Fibroblast of lung (primary cell): Measurements from ENCODE around the gene C12orf50. TPM values are rescaled to one million over a fixed set of nuclear protein-coding genes. Genes with fewer than 3 reads are reported as not detected.
"Not testable (repeated sequence)": the region's sequence is repeated elsewhere in the genome, so short reads cannot be mapped to it uniquely, and the experiment has no call there.

ENCODE experiments used
- DNase-seq, 2 donors: peaks; one replicate each; pipeline versions ENCODE4 v3.0.0 to v3.0.0-alpha.2; 2010; ENCODE audit warnings: low read depth in 2 of 2
- H2AFZ ChIP-seq: 2 replicates; pipeline ENCODE4 v1.5.1; 2012; ENCODE audit warnings: low read length, control low read depth, inconsistent platforms
- H3K27ac ChIP-seq: 2 replicates; pipeline ENCODE4 v1.5.1; 2011; ENCODE audit warnings: low read length, control low read depth; ENCODE audit not compliant: insufficient read depth
- H3K27me3 ChIP-seq: 2 replicates; pipeline ENCODE4 v1.5.1; 2011; ENCODE audit warnings: mild to moderate bottlenecking, low read length; ENCODE audit not compliant: control insufficient read depth, insufficient read depth
- H3K36me3 ChIP-seq: 2 replicates; pipeline ENCODE4 v1.5.1; 2011; ENCODE audit warnings: low read length; ENCODE audit not compliant: control insufficient read depth, insufficient read depth
- H3K4me1 ChIP-seq: 2 replicates; pipeline ENCODE4 v1.5.1; 2011; ENCODE audit warnings: low read length; ENCODE audit not compliant: control insufficient read depth, insufficient read depth; ENCODE audit errors: extremely low read depth
- H3K4me2 ChIP-seq: 2 replicates; pipeline ENCODE4 v1.5.1; 2011; ENCODE audit warnings: low read length, control low read depth; ENCODE audit not compliant: insufficient read depth; ENCODE audit errors: extremely low read depth
- H3K4me3 ChIP-seq, 4 experiments: fragments of 200-600 bp in 1 of 4; sonication (generic) in 1 of 4; replicated peaks in 1 of 4; 2 replicates each; pipeline ENCODE4 v1.5.1; 2011 to 2016; ENCODE audit warnings: low read length in 4 of 4, low read depth in 3 of 4, mild to moderate bottlenecking in 3 of 4, control low read depth in 2 of 4, inconsistent platforms in 1 of 4, mixed read lengths in 1 of 4; ENCODE audit not compliant: insufficient read depth in 1 of 4; ENCODE audit errors: control extremely low read depth in 1 of 4
- H3K79me2 ChIP-seq: 2 replicates; pipeline ENCODE4 v1.5.1; 2012; ENCODE audit warnings: mild to moderate bottlenecking, low read length, inconsistent platforms; ENCODE audit not compliant: control insufficient read depth, insufficient read depth
- H3K9ac ChIP-seq: 2 replicates; pipeline ENCODE4 v1.5.1; 2011; ENCODE audit warnings: mild to moderate bottlenecking, low read length, control low read depth; ENCODE audit not compliant: insufficient read depth
- H3K9me3 ChIP-seq: 2 replicates; pipeline ENCODE4 v1.5.1; 2012; ENCODE audit warnings: low read depth, low read length; ENCODE audit not compliant: control insufficient read depth, insufficient read depth
- H4K20me1 ChIP-seq: 2 replicates; pipeline ENCODE4 v1.5.1; 2011; ENCODE audit warnings: low read length; ENCODE audit not compliant: control insufficient read depth, insufficient read depth; ENCODE audit errors: extremely low read depth
- CTCF ChIP-seq, 2 donors: IDR thresholded peaks in 1 of 2; conservative IDR thresholded peaks in 1 of 2; 1 replicate in 1 of 2; 2 replicates in 1 of 2; pipeline ENCODE4 v1.5.1; 2011 to 2012; ENCODE audit warnings: low read length in 2 of 2, control low read depth in 1 of 2, inconsistent platforms in 1 of 2, low read depth in 1 of 2, mild to moderate bottlenecking in 1 of 2
- EZH2 ChIP-seq: IDR thresholded peaks from 2 replicates; pipeline ENCODE4 v1.5.1; 2012; ENCODE audit warnings: low read length, control low read depth, mild to moderate bottlenecking; ENCODE audit errors: missing control alignments
- polyA plus RNA-seq, 2 donors: library from polyadenylated mRNA; depleted of rRNA in 1 of 2; stranded (reverse) in 1 of 2; unstranded in 1 of 2; fragments of >200 nt; gene quantifications; 2 replicates each; pipeline ENCODE4 v1.2.1, GENCODE V29; 2011 to 2012; ENCODE audit warnings: missing spikeins in 1 of 2
- total RNA-seq: library from RNA; depleted of rRNA; stranded (reverse); fragments of >200 nt; gene quantifications from 2 replicates; pipeline ENCODE4 v1.2.1, GENCODE V29; 2014

C12orf50 gene
- total and polyA plus RNA-seq, 2 donors (not counting 1 experiment from before 2014, with no cell fraction given) = not detected

DNA sequence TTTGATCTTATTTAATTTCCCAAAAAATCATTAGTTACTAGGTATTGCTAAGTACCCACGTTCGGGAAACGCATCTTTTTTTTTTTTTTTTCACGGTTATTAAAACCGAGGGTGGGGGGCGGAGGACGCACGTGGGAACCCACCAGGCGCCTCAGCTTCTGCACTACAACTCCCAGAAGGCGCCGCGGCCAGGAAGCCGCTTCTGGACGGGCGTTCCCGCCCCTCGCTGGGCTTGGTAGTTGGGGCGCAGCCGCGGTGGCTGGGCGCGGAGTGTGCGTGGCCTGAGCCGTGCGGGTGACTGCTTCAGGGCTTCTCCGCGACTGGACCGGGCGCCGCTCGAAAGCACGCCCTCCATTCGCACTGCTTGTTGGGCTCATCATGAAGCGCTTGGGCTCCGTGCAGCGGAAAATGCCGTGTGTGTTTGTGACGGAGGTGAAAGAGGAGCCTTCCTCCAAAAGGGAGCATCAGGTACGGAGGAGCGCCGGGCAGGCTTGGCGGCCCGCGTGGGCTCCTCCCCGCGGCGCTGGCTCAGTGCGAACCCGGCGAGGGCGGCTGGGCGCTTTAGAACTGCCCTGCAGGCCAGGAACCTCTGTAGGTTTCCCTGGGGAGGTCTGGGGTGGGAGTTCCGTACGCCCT, 6.2 kb upstream of the C12orf50 start:
- peak overlapping the region; percentile 98 for H2AFZ ChIP-seq
- DNase-seq = peak; percentile 84 to 85
- no peaks in the 10 kb centered on the region for H4K20me1 ChIP-seq
- no peaks in the 10 kb centered on the region for H3K9me3 ChIP-seq
- H3K27ac ChIP-seq = peak overlapping the region; percentile 65
- peaks cover 33% of the 10 kb centered on the region for H3K79me2 ChIP-seq
- no peaks in the 10 kb centered on the region for H3K36me3 ChIP-seq
- H3K27me3 ChIP-seq = no peaks in the 10 kb centered on the region
- H3K4me3 ChIP-seq = peak overlapping the region; percentile 80 to 88 (median 86)
- H3K4me2 ChIP-seq = peak overlapping the region; percentile 84
- H3K9ac ChIP-seq = peak overlapping the region; percentile 69
- no peak for TF ChIP-seq CTCF (conservative IDR thresholded peaks at IDR 0.05 in 1 of 2, IDR thresholded peaks at IDR 0.05 in 1 of 2; ENCODE audit: low read depth in 1 of 2, low read length in 2 of 2)
- no peak for TF ChIP-seq EZH2
- H3K4me1 ChIP-seq = peaks cover 9% of the 10 kb centered on the region

- not testable (repeated sequence) for DNase-seq, H3K27me3 ChIP-seq, H3K9ac ChIP-seq, H3K4me1 ChIP-seq, H4K20me1 ChIP-seq, H3K27ac ChIP-seq, H2AFZ ChIP-seq, H3K36me3 ChIP-seq, H3K79me2 ChIP-seq, H3K4me3 ChIP-seq, H3K4me2 ChIP-seq, H3K9me3 ChIP-seq
Observed at GRCh38 chr12:88031161-88031560, 2.0 kb upstream of the C12orf50 start.

- no peaks in the 10 kb centered on the region for H4K20me1 ChIP-seq
- no peaks in the 10 kb centered on the region for H3K9me3 ChIP-seq
- no peak overlapping the region for H3K4me2 ChIP-seq
- no peak overlapping the region for H3K9ac ChIP-seq
- H3K4me1 ChIP-seq = no peaks in the 10 kb centered on the region
- no peaks in the 10 kb centered on the region for H3K36me3 ChIP-seq
- H3K27me3 ChIP-seq = peaks cover 2% of the 10 kb centered on the region
- no peak for DNase-seq
- TF ChIP-seq EZH2 (no peak), CTCF (conservative IDR thresholded peaks at IDR 0.05 in 1 of 2, IDR thresholded peaks at IDR 0.05 in 1 of 2; ENCODE audit: low read depth in 1 of 2, low read length in 2 of 2) (no peak)
- H3K27ac ChIP-seq = no peak overlapping the region
- no peak overlapping the region for H2AFZ ChIP-seq
- H3K4me3 ChIP-seq = no peak overlapping the region
- H3K79me2 ChIP-seq = no peaks in the 10 kb centered on the region
Observed at GRCh38 chr12:88026196-88026595, 3.0 kb downstream of the C12orf50 start.
